GM23338 (cell line): Measurements from ENCODE around the gene PRSS36. TPM values are rescaled to one million over a fixed set of nuclear protein-coding genes. Genes with fewer than 3 reads are reported as not detected.
A peak's percentile ranks its signal among the peaks of the same experiment; 100 is the strongest.

ENCODE experiments used
- ATAC-seq: fragments of 200-7000 bp; cut with Tn5 transposase; 3 replicates; pipeline ENCODE4 v1.9.1; 2020
- DNase-seq: peaks from one replicate; pipeline ENCODE4 v3.0.0-alpha.2; 2015; ENCODE audit warnings: low spot score
- H2AFZ ChIP-seq: fragments of 200-600 bp; sonication (generic); 2 replicates; pipeline ENCODE4 v1.8.0; 2016; ENCODE audit warnings: antibody characterized with exemption, mild to moderate bottlenecking, moderate library complexity
- H3F3A ChIP-seq: fragments of 200-600 bp; sonication (generic); replicated peaks from 2 replicates; pipeline ENCODE4 v1.8.0; 2017; ENCODE audit warnings: antibody characterized with exemption, mixed run types, low read depth
- H3K27ac ChIP-seq: fragments of 200-600 bp; sonication (generic); 2 replicates; pipeline ENCODE4 v1.6.1; 2016; ENCODE audit warnings: low read depth
- H3K27me3 ChIP-seq: fragments of 200-600 bp; sonication (generic); 2 replicates; pipeline ENCODE4 v1.8.0; 2016; ENCODE audit warnings: mild to moderate bottlenecking, mixed run types, moderate library complexity; ENCODE audit not compliant: insufficient read depth
- H3K36me3 ChIP-seq: fragments of 200-600 bp; sonication (generic); 2 replicates; pipeline ENCODE4 v1.8.0; 2016; ENCODE audit warnings: mild to moderate bottlenecking; ENCODE audit not compliant: insufficient read depth
- H3K4me1 ChIP-seq: fragments of 200-600 bp; sonication (generic); 2 replicates; pipeline ENCODE4 v1.8.0; 2016; ENCODE audit warnings: mild to moderate bottlenecking, moderate library complexity; ENCODE audit not compliant: insufficient read depth
- H3K4me2 ChIP-seq: fragments of 200-600 bp; sonication (generic); 2 replicates; pipeline ENCODE4 v1.7.1; 2017; ENCODE audit warnings: mixed run types
- H3K4me3 ChIP-seq: fragments of 200-600 bp; sonication (generic); 2 replicates; pipeline ENCODE4 v1.6.1; 2016; ENCODE audit warnings: mixed run types
- H3K79me2 ChIP-seq: fragments of 200-600 bp; sonication (generic); replicated peaks from 2 replicates; pipeline ENCODE4 v1.8.0; 2017; ENCODE audit warnings: mild to moderate bottlenecking; ENCODE audit not compliant: insufficient read depth
- H3K9me2 ChIP-seq: fragments of 200-600 bp; sonication (generic); 2 replicates; pipeline ENCODE4 v1.8.0; 2017; ENCODE audit not compliant: insufficient read depth
- H4K20me1 ChIP-seq: fragments of 200-600 bp; sonication (generic); replicated peaks from 2 replicates; pipeline ENCODE4 v1.8.0; 2017; ENCODE audit warnings: mild to moderate bottlenecking; ENCODE audit not compliant: insufficient read depth
- H3K27ac Mint-ChIP-seq: 2 replicates; pipeline ENCODE4 v1.8.0; 2020; ENCODE audit warnings: inconsistent platforms, mild to moderate bottlenecking, moderate library complexity, mixed read lengths
- H3K27me3 Mint-ChIP-seq: 3 replicates; pipeline ENCODE4 v1.8.0; 2022; ENCODE audit warnings: low read depth, mild to moderate bottlenecking, moderate library complexity, mixed read lengths, inconsistent platforms; ENCODE audit not compliant: insufficient read depth, poor library complexity
- H3K36me3 Mint-ChIP-seq: 3 replicates; pipeline ENCODE4 v1.8.0; 2021; ENCODE audit warnings: low read depth, mild to moderate bottlenecking, inconsistent platforms, moderate library complexity, mixed read lengths
- H3K4me1 Mint-ChIP-seq: 3 replicates; pipeline ENCODE4 v1.8.0; 2020; ENCODE audit warnings: mild to moderate bottlenecking, inconsistent platforms, mixed read lengths
- H3K4me3 Mint-ChIP-seq: 3 replicates; pipeline ENCODE4 v1.8.0; 2021; ENCODE audit warnings: moderate library complexity, mild to moderate bottlenecking, inconsistent platforms, mixed read lengths
- H3K9me3 Mint-ChIP-seq: 3 replicates; pipeline ENCODE4 v1.8.0; 2020; ENCODE audit warnings: moderate library complexity, mild to moderate bottlenecking, inconsistent platforms, mixed read lengths
- CREB1 ChIP-seq: fragments of 250-450 bp; sonication (Bioruptor Pico); IDR thresholded peaks from 2 replicates; pipeline ENCODE4 v1.5.0; 2020; ENCODE audit warnings: low read depth, mild to moderate bottlenecking, moderate library complexity
- ETS1 ChIP-seq: IDR thresholded peaks from 2 replicates; pipeline ENCODE4 v1.6.1; 2016; ENCODE audit warnings: antibody characterized with exemption
- EZH2 ChIP-seq: fragments of 200-600 bp; sonication (generic); IDR thresholded peaks from one replicate; pipeline ENCODE4 v1.8.0; 2017; ENCODE audit warnings: antibody characterized with exemption, mild to moderate bottlenecking, low read depth; ENCODE audit not compliant: unreplicated experiment
- EZH2phosphoT487 ChIP-seq: fragments of 200-600 bp; sonication (generic); IDR thresholded peaks from one replicate; pipeline ENCODE4 v1.8.1; 2018; ENCODE audit warnings: antibody characterized with exemption; ENCODE audit not compliant: unreplicated experiment
- JUNB ChIP-seq: IDR thresholded peaks from one replicate; pipeline ENCODE4 v1.6.1; 2016; ENCODE audit warnings: antibody characterized with exemption; ENCODE audit not compliant: unreplicated experiment
- NANOG ChIP-seq: IDR thresholded peaks from 2 replicates; pipeline ENCODE4 v1.6.1; 2016; ENCODE audit warnings: antibody characterized with exemption, borderline replicate concordance
- POLR2AphosphoS5 ChIP-seq: IDR thresholded peaks from 2 replicates; pipeline ENCODE4 v1.6.1; 2016; ENCODE audit warnings: antibody characterized with exemption, low read depth
- REST ChIP-seq: IDR thresholded peaks from one replicate; pipeline ENCODE4 v1.6.1; 2018; ENCODE audit warnings: antibody characterized with exemption; ENCODE audit not compliant: unreplicated experiment
- STAT1 ChIP-seq: IDR thresholded peaks from one replicate; pipeline ENCODE4 v1.6.1; 2016; ENCODE audit warnings: antibody characterized with exemption; ENCODE audit not compliant: unreplicated experiment
- ZNF114 ChIP-seq: fragments of 250-450 bp; sonication (Bioruptor Pico); IDR thresholded peaks from 2 replicates; pipeline ENCODE4 v1.5.0; 2020; ENCODE audit warnings: mild to moderate bottlenecking, moderate library complexity
- ZNF331 ChIP-seq: fragments of 250-450 bp; sonication (Bioruptor Pico); IDR thresholded peaks from 2 replicates; pipeline ENCODE4 v1.5.0; 2020; ENCODE audit warnings: low read depth, mild to moderate bottlenecking, moderate library complexity
- ZNF462 ChIP-seq: fragments of 250-450 bp; sonication (Bioruptor Pico); IDR thresholded peaks from 2 replicates; pipeline ENCODE4 v1.5.0; 2020; ENCODE audit warnings: mild to moderate bottlenecking, moderate library complexity
- polyA plus RNA-seq: library from polyadenylated mRNA; unstranded; fragments of >200 nt; fragmentation: Nextera tagmentation; extraction: Ambion mirVana; gene quantifications from 2 replicates; pipeline ENCODE4 v1.2.1, GENCODE V29; 2016
- total RNA-seq: library from RNA; depleted of rRNA; stranded (reverse); fragments of >200 nt; shearing (Covaris generic); gene quantifications from 2 replicates; pipeline ENCODE4 v1.2.3, GENCODE V29; 2014
- TF ChIP-seq, protein P1 (sequence below), 2 experiments: fragments of 200-600 bp in 1 of 2; sonication (generic) in 1 of 2; conservative IDR thresholded peaks; 2 replicates each; pipeline versions ENCODE4 v1.5.1 to v1.6.1; 2016 to 2017; ENCODE audit warnings: antibody characterized with exemption in 2 of 2, low read depth in 2 of 2, mild to moderate bottlenecking in 2 of 2, moderate library complexity in 1 of 2

Gene PRSS36
- total and polyA plus RNA-seq, 2 experiments from 2014 or later, result 0.91 to 1.4 TPM

DNA sequence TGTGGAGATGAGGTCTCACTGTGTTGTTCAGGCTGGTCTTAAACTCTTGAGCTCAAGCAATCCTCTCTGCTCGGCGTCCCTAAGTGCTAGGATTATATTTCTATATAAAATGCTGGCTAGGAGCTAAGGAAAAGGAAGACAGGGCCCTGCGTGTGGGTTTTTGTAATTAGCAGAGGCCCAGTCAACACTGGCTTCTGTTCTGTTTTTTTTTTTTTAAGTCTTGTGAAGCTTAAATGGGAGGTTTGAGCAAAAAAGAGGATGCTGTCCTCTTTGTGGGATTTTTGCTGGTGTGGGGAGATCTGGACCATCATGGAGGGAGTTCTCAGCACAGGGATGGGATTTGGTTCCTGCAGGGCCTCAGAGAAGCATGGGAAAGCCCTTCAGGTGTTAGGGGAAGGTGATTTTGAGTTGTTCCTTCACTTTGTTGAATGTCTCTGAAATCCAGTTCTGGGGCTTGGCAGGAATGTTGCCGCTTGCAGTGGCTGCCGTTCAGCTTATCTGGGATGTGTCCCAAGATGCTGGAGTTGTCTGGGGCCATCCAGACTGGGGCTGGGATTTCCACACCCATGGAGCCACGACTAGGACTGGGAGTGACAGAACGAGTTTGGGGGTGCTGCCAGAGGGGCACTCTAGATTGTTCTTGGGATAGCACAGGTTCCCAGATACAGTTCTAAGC is 48.5 kb upstream of the PRSS36 start:
- peaks cover 73% of the 10 kb centered on the region for H3F3A ChIP-seq
- TF ChIP-seq POLR2AphosphoS5 (no peak), ZNF331 (CRISPR knock-in tag) (no peak), REST (no peak), NANOG (no peak), ETS1 (no peak), EZH2 (no peak), STAT1 (no peak), JUNB (no peak), ZNF462 (no peak), CREB1 (CRISPR knock-in tag) (no peak), EZH2phosphoT487 (no peak), ZNF114 (no peak)
- TF ChIP-seq, protein P1, sequence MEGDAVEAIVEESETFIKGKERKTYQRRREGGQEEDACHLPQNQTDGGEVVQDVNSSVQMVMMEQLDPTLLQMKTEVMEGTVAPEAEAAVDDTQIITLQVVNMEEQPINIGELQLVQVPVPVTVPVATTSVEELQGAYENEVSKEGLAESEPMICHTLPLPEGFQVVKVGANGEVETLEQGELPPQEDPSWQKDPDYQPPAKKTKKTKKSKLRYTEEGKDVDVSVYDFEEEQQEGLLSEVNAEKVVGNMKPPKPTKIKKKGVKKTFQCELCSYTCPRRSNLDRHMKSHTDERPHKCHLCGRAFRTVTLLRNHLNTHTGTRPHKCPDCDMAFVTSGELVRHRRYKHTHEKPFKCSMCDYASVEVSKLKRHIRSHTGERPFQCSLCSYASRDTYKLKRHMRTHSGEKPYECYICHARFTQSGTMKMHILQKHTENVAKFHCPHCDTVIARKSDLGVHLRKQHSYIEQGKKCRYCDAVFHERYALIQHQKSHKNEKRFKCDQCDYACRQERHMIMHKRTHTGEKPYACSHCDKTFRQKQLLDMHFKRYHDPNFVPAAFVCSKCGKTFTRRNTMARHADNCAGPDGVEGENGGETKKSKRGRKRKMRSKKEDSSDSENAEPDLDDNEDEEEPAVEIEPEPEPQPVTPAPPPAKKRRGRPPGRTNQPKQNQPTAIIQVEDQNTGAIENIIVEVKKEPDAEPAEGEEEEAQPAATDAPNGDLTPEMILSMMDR (conservative IDR thresholded peaks at IDR 0.05; ENCODE audit: low read depth in 2 of 2), result no peak
- H3K79me2 ChIP-seq, result peaks cover under 1% of the 10 kb centered on the region; the same call in 1 of the 2 replicates
- H3K36me3 ChIP-seq, result peaks cover 32% of the 10 kb centered on the region
- peaks cover 28% of the 10 kb centered on the region for H3K27me3 Mint-ChIP-seq
- peaks cover 68% of the 10 kb centered on the region for H4K20me1 ChIP-seq
- H3K4me3 ChIP-seq, result no peak overlapping the region
- H3K4me1 Mint-ChIP-seq, result peaks cover 15% of the 10 kb centered on the region
- H3K27me3 ChIP-seq, result peaks cover 7% of the 10 kb centered on the region
- DNase-seq, result no peak
- no peak for ATAC-seq
- H3K4me2 ChIP-seq, result no peak overlapping the region
- H3K36me3 Mint-ChIP-seq, result peaks cover 65% of the 10 kb centered on the region
- no peak overlapping the region for H2AFZ ChIP-seq
- no peaks in the 10 kb centered on the region for H3K9me2 ChIP-seq
- 0 out of 2 replicates have a peak overlapping the region, but pooled peaks have one; percentile 74 for H3K27ac ChIP-seq
- H3K4me1 ChIP-seq, result peaks cover 15% of the 10 kb centered on the region
- peaks cover 3% of the 10 kb centered on the region; the same call in 2 of the 3 replicates for H3K9me3 Mint-ChIP-seq
- H3K27ac Mint-ChIP-seq, result peak overlapping the region; percentile 17; the same call in 1 of the 2 replicates
- H3K4me3 Mint-ChIP-seq, result no peak overlapping the region
